HepG2 (cell line): ENCODE measurements around the gene CCL16. TPM values are rescaled to one million over a fixed set of nuclear protein-coding genes. Genes with fewer than 3 reads are reported as not detected.
A peak's percentile ranks its signal among the peaks of the same experiment; 100 is the strongest.

Source experiments
- ATAC-seq: fragments of 200-7000 bp; cut with Tn5 transposase; 3 replicates; pipeline ENCODE4 v1.9.1; 2020; ENCODE audit warnings: mild to moderate bottlenecking, moderate library complexity
- BruUV-seq: library from RNA; stranded (reverse); fragments of 400-500 nt; replicated peaks from 2 replicates; lab custom pipeline; 2021; lab: Mats Ljungman, UMichigan
- CTCF ChIA-PET: fragments of 300-600 bp; formaldehyde crosslinking; extraction: SDS; loops from one replicate; lab custom pipeline; 2021; ENCODE audit warnings: low total read pairs, inconsistent platforms, low intra/inter-chr PET ratio; lab: Yijun Ruan, JAX
- POLR2A ChIA-PET: fragments of 350-600 bp; sonication (Branson Sonifier 250); formaldehyde crosslinking; loops from one replicate; lab custom pipeline; 2020; ENCODE audit warnings: antibody characterized with exemption, inconsistent platforms; lab: Yijun Ruan, JAX
- DNase-seq: peaks from one replicate; pipeline ENCODE4 v3.0.0-alpha.2; 2015; ENCODE audit warnings: low spot score
- FAIRE-seq: peaks from 3 replicates; lab custom pipeline; 2011; peaks lifted over from hg19 to GRCh38; lab: Jason Lieb, UNC
- H2AFZ ChIP-seq: one replicate; pipeline ENCODE4 v1.6.1; 2011; ENCODE audit warnings: low read length, inconsistent platforms
- H3K27ac ChIP-seq: fragments of 300-600 bp; 3 replicates; pipeline ENCODE4 v1.8.0; 2011; ENCODE audit warnings: mixed run types, mild to moderate bottlenecking, mixed read lengths, low read length, inconsistent platforms; ENCODE audit not compliant: insufficient read depth; ENCODE audit errors: extremely low read length
- H3K27me3 ChIP-seq, 2 experiments: fragments of 200-600 bp in 1 of 2; 2 replicates in 1 of 2; 3 replicates in 1 of 2; pipeline versions ENCODE4 v1.6.0 to v1.8.0; 2011; ENCODE audit warnings: low read length in 2 of 2, mild to moderate bottlenecking in 2 of 2, moderate library complexity in 2 of 2, inconsistent platforms in 1 of 2; ENCODE audit not compliant: insufficient read depth in 2 of 2, control insufficient read depth in 1 of 2
- H3K36me3 ChIP-seq, 2 experiments: fragments of 200-600 bp in 1 of 2; replicated peaks in 1 of 2; 2 replicates in 1 of 2; 3 replicates in 1 of 2; pipeline versions ENCODE4 v1.5.1 to v1.8.0; 2011; ENCODE audit warnings: low read length in 2 of 2, inconsistent platforms in 1 of 2; ENCODE audit not compliant: insufficient read depth in 2 of 2, control insufficient read depth in 1 of 2
- H3K4me1 ChIP-seq: 2 replicates; pipeline ENCODE4 v1.5.1; 2012; ENCODE audit warnings: low read length, inconsistent platforms; ENCODE audit not compliant: insufficient read depth
- H3K4me2 ChIP-seq: 2 replicates; pipeline ENCODE4 v1.6.0; 2011; ENCODE audit warnings: low read depth, low read length, inconsistent platforms
- H3K4me3 ChIP-seq, 3 experiments: fragments of 200-600 bp in 1 of 3; sonication (generic), shearing (Covaris generic) in 1 of 3; replicated peaks in 1 of 3; 2 replicates each; pipeline ENCODE4 v1.5.1; 2011 to 2016; ENCODE audit warnings: low read length in 3 of 3, inconsistent platforms in 2 of 3, low read depth in 2 of 3, mild to moderate bottlenecking in 2 of 3, control low read depth in 1 of 3, mixed read lengths in 1 of 3; ENCODE audit not compliant: insufficient read depth in 1 of 3
- H3K79me2 ChIP-seq: one replicate; pipeline ENCODE4 v1.6.1; 2011; ENCODE audit warnings: low read length, inconsistent platforms; ENCODE audit not compliant: insufficient read depth
- H3K9ac ChIP-seq: 2 replicates; pipeline ENCODE4 v1.6.0; 2011; ENCODE audit warnings: mild to moderate bottlenecking, low read depth, low read length, inconsistent platforms; ENCODE audit not compliant: insufficient read depth
- H3K9me3 ChIP-seq: 2 replicates; pipeline ENCODE4 v1.5.1; 2012; ENCODE audit warnings: mild to moderate bottlenecking, low read length
- H4K20me1 ChIP-seq: 2 replicates; pipeline ENCODE4 v1.6.0; 2011; ENCODE audit warnings: inconsistent platforms, mild to moderate bottlenecking, low read length, moderate library complexity; ENCODE audit not compliant: insufficient read depth
- CENPX ChIP-seq: sonication (generic); formaldehyde crosslinking; IDR thresholded peaks from 2 replicates; pipeline ENCODE4 v1.9.0; 2021; ENCODE audit warnings: mild to moderate bottlenecking, missing genetic modification reagents, moderate library complexity
- JDP2 ChIP-seq: sonication (generic); formaldehyde crosslinking; IDR thresholded peaks from 2 replicates; pipeline ENCODE4 v1.8.1; 2022; ENCODE audit warnings: missing genetic modification reagents, borderline replicate concordance
- KDM5B ChIP-seq: sonication (generic); formaldehyde crosslinking; IDR thresholded peaks from 2 replicates; pipeline ENCODE4 v1.4.0; 2020; ENCODE audit warnings: missing genetic modification reagents, mild to moderate bottlenecking, borderline replicate concordance
- MAFF ChIP-seq: IDR thresholded peaks from 2 replicates; pipeline ENCODE4 v1.6.1; 2011; ENCODE audit warnings: low read depth, low read length, improper control_type of control experiment
- MAFK ChIP-seq, 2 experiments: IDR thresholded peaks in 1 of 2; conservative IDR thresholded peaks in 1 of 2; 2 replicates each; pipeline ENCODE4 v1.6.1; 2011; ENCODE audit warnings: improper control_type of control experiment in 2 of 2, low read length in 2 of 2
- ZBTB20 ChIP-seq: sonication (generic); formaldehyde crosslinking; IDR thresholded peaks from 2 replicates; pipeline ENCODE4 v1.8.1; 2023; ENCODE audit warnings: missing genetic modification reagents, low read depth, mild to moderate bottlenecking, borderline replicate concordance
- ZBTB38 ChIP-seq: sonication (generic); formaldehyde crosslinking; IDR thresholded peaks from 2 replicates; pipeline ENCODE4 v1.5.1; 2020; ENCODE audit warnings: mild to moderate bottlenecking, missing genetic modification reagents
- ZIK1 ChIP-seq: sonication (generic); formaldehyde crosslinking; IDR thresholded peaks from 2 replicates; pipeline ENCODE4 v1.5.0; 2020; ENCODE audit warnings: mild to moderate bottlenecking, low read depth, missing genetic modification reagents, borderline replicate concordance
- ZNF260 ChIP-seq: sonication (generic); formaldehyde crosslinking; IDR thresholded peaks from 2 replicates; pipeline ENCODE4 v1.4.0; 2020; ENCODE audit warnings: missing genetic modification reagents, low read depth, mild to moderate bottlenecking, borderline replicate concordance
- ZNF772 ChIP-seq: sonication (generic); formaldehyde crosslinking; IDR thresholded peaks from 2 replicates; pipeline ENCODE4 v1.5.0; 2020; ENCODE audit warnings: mild to moderate bottlenecking, missing genetic modification reagents
- ZSCAN29 ChIP-seq: sonication (generic); formaldehyde crosslinking; conservative IDR thresholded peaks from 2 replicates; pipeline ENCODE4 v1.4.0; 2020; ENCODE audit warnings: mild to moderate bottlenecking, missing genetic modification reagents
- WGBS: methylation state at CpG from one replicate; pipeline ENCODE4 v1.1.6; 2017; ENCODE audit warnings: low lambda C conversion rate; 5-methylcytosine and 5-hydroxymethylcytosine counted together
- in situ Hi-C: cut with HindIII; loops from 2 replicates; pipeline ENCODE4 v1.10.0; 2017; ENCODE audit warnings: low pct_unique_long_range_greater_than_20kb; ENCODE audit not compliant: extremely low pct_ligation_motif_present
- intact Hi-C: fragments of 100-400 bp; cut with micrococcal nuclease; formaldehyde crosslinking; loops from one replicate; pipeline ENCODE4 v1.10.0; 2022; ENCODE audit not compliant: unreplicated experiment
- polyA plus RNA-seq, 8 experiments: library from polyadenylated mRNA; depleted of rRNA in 3 of 8; stranded (reverse) in 7 of 8; unstranded in 1 of 8; fragments of >200 nt; fragmentation: Illumina TruSeq in 4 of 8; extraction: Trizol in 4 of 8; gene quantifications; 2 replicates each; pipeline versions ENCODE4 v1.2.1 to v1.2.3, GENCODE V29; 2011 to 2016; ENCODE audit warnings: low read depth in 4 of 8, missing spikeins in 1 of 8, mixed read lengths in 1 of 8; ENCODE audit not compliant: insufficient read depth in 1 of 8
- total RNA-seq, 5 experiments: library from RNA; depleted of rRNA; stranded (reverse); fragments of >200 nt; fragmentation: Illumina TruSeq; extraction: Trizol; gene quantifications; 2 replicates each; pipeline ENCODE4 v1.2.3, GENCODE V29; 2016; ENCODE audit warnings: low read depth in 1 of 5
- TF ChIP-seq, protein P1 (sequence below): IDR thresholded peaks from 2 replicates; pipeline ENCODE4 v1.6.1; 2012; ENCODE audit warnings: low read depth, low read length, improper control_type of control experiment

Gene CCL16
- total and polyA plus RNA-seq, 2 of the 13 experiments (the other 11 are each of a cell fraction or from before 2014, with no cell fraction given), result 2.0 to 14.7 TPM

GRCh38 chr17:35963663-35964062, 17.6 kb downstream of the CCL16 start:
- CTCF ChIA-PET, result no interaction called here
- FAIRE-seq, result no peak
- H2AFZ ChIP-seq, result no peak overlapping the region

DNA sequence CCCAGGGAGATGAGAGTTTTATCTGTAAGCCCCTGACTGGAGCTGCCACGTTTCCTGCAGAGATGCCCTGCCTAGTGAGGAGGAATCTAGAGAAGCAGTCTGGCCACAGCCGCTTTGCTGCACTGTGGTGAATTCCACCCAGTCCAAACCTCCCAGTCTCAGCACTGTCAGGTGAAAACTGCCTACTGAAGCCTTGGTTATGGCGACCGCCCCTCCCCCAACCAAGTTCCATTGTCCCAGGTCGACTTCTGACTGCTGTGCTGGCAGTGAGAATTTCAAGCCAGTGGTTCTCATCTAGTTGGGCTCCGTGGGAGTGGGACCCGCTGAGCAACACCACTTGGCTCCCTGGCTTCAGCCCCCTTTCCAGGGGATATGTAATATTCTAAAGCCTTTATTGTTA, 27.6 kb downstream of the CCL16 start:
- H3K4me2 ChIP-seq, result no peak overlapping the region
- H3K9ac ChIP-seq, result no peak overlapping the region
- POLR2A ChIA-PET, result no interaction called here
- H3K27ac ChIP-seq, result no peak overlapping the region
- no peaks in the 10 kb centered on the region for H3K4me1 ChIP-seq
- H3K27me3 ChIP-seq, result peaks cover 0 to 4% of the 10 kb centered on the region in 2 experiments; a peak in 3 of 5 replicates
- no TSS peak for BruUV-seq
- CTCF ChIA-PET, result no interaction called here
- DNase-seq, result no peak
- intact Hi-C loops (no loop called here), in situ Hi-C loops (loop anchor here (25.0 kb wide), 1 partner anchor 534 kb away; the partner anchor contains the start of gene ZNHIT3)
- H3K79me2 ChIP-seq, result no peaks in the 10 kb centered on the region
- no peaks in the 10 kb centered on the region for H4K20me1 ChIP-seq
- no peaks in the 10 kb centered on the region for H3K36me3 ChIP-seq
- 41% methylated on average over 7 of the region's 7 CpGs for WGBS
- no peaks in the 10 kb centered on the region for H3K9me3 ChIP-seq
- no peak for ATAC-seq
- no peak overlapping the region for H3K4me3 ChIP-seq
- FAIRE-seq, result no peak
- H2AFZ ChIP-seq, result no peak overlapping the region
- no peak for TF ChIP-seq ZNF260 (CRISPR knock-in tag)
- no peak for TF ChIP-seq ZBTB38 (CRISPR knock-in tag)
- TF ChIP-seq, protein P1, sequence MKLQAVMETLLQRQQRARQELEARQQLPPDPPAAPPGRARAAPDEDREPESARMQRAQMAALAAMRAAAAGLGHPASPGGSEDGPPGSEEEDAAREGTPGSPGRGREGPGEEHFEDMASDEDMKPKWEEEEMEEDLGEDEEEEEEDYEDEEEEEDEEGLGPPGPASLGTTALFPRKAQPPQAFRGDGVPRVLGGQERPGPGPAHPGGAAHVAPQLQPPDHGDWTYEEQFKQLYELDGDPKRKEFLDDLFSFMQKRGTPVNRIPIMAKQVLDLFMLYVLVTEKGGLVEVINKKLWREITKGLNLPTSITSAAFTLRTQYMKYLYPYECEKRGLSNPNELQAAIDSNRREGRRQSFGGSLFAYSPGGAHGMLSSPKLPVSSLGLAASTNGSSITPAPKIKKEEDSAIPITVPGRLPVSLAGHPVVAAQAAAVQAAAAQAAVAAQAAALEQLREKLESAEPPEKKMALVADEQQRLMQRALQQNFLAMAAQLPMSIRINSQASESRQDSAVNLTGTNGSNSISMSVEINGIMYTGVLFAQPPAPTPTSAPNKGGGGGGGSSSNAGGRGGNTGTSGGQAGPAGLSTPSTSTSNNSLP, result no peak
- TF ChIP-seq ZBTB20 (CRISPR knock-in tag), result no peak
- no peak for TF ChIP-seq ZIK1
- TF ChIP-seq ZNF772, result no peak
- TF ChIP-seq ZSCAN29 (CRISPR knock-in tag), result no peak

More at GRCh38 chr17:35963663-35964062, 17.6 kb downstream of the CCL16 start:
- H3K9ac ChIP-seq, result no peak overlapping the region
- no peaks in the 10 kb centered on the region for H3K36me3 ChIP-seq
- no peaks in the 10 kb centered on the region for H4K20me1 ChIP-seq
- DNase-seq (no peak), ATAC-seq (no peak)
- H3K27me3 ChIP-seq, result no peaks in the 10 kb centered on the region; a peak in 1 of 5 replicates
- intact Hi-C loops (no loop called here), in situ Hi-C loops (loop anchor here (25.0 kb wide), 1 partner anchor 524 kb away; the partner anchor contains the start of gene ZNHIT3)
- H3K4me3 ChIP-seq, result no peak overlapping the region
- POLR2A ChIA-PET, result no interaction called here
- peak; percentile 18 to 64; a peak in 2 of 4 replicates for TF ChIP-seq MAFK (conservative IDR thresholded peaks at IDR 0.05 in 1 of 2, IDR thresholded peaks at IDR 0.05 in 1 of 2; ENCODE audit: low read length in 2 of 2)
- no peak for TF ChIP-seq JDP2 (CRISPR knock-in tag)
- TF ChIP-seq CENPX (CRISPR knock-in tag), result no peak
- 0 out of 2 replicates have a peak, but pooled peaks have one; percentile 37 for TF ChIP-seq MAFF
- no peak for TF ChIP-seq KDM5B (CRISPR knock-in tag)
- H3K4me1 ChIP-seq, result peaks cover 8% of the 10 kb centered on the region
- no peaks in the 10 kb centered on the region for H3K79me2 ChIP-seq
- no TSS peak for BruUV-seq
- H3K9me3 ChIP-seq, result no peaks in the 10 kb centered on the region
- H3K4me2 ChIP-seq, result no peak overlapping the region
- H3K27ac ChIP-seq, result no peak overlapping the region
- 35% methylated on average over 6 of the region's 6 CpGs for WGBS
